HepG2 (cell line): ENCODE results near the gene PRRC2A. TPM values are rescaled to one million over a fixed set of nuclear protein-coding genes. Genes with fewer than 3 reads are reported as not detected.
A peak's percentile ranks its signal among the peaks of the same experiment; 100 is the strongest.

Source experiments
- ATF5 ChIP-seq: sonication (generic); formaldehyde crosslinking; IDR thresholded peaks from 2 replicates; pipeline ENCODE4 v1.4.0; 2020; ENCODE audit warnings: mild to moderate bottlenecking, low read depth, missing genetic modification reagents
- CAMTA2 ChIP-seq: sonication (generic); formaldehyde crosslinking; IDR thresholded peaks from 2 replicates; pipeline ENCODE4 v1.4.0; 2020; ENCODE audit warnings: mild to moderate bottlenecking, missing genetic modification reagents, borderline replicate concordance
- ELF3 ChIP-seq: IDR thresholded peaks from 2 replicates; pipeline ENCODE4 v1.6.1; 2016; ENCODE audit warnings: missing genetic modification reagents, missing compliant biosample characterization
- ELF4 ChIP-seq: sonication (generic); formaldehyde crosslinking; IDR thresholded peaks from 2 replicates; pipeline ENCODE4 v1.5.0; 2020; ENCODE audit warnings: missing genetic modification reagents, mild to moderate bottlenecking, moderate library complexity, borderline replicate concordance
- HINFP ChIP-seq: sonication (generic); formaldehyde crosslinking; IDR thresholded peaks from 2 replicates; pipeline ENCODE4 v1.4.0; 2020; ENCODE audit warnings: low read depth, mild to moderate bottlenecking, missing genetic modification reagents
- HNRNPLL ChIP-seq: fragments of 200-400 bp; formaldehyde crosslinking; IDR thresholded peaks from 2 replicates; pipeline ENCODE4 v1.6.1; 2017; ENCODE audit warnings: mild to moderate bottlenecking, low read depth, low read length; ENCODE audit not compliant: poor library complexity, severe bottlenecking
- NR2F6 ChIP-seq, 2 experiments: IDR thresholded peaks; 2 replicates each; pipeline ENCODE4 v1.6.1; 2016; ENCODE audit warnings: antibody characterized with exemption in 1 of 2, mild to moderate bottlenecking in 1 of 2
- RFXANK ChIP-seq: IDR thresholded peaks from 2 replicates; pipeline ENCODE4 v1.6.1; 2016
- SAP130 ChIP-seq: IDR thresholded peaks from 2 replicates; pipeline ENCODE4 v1.6.1; 2016; ENCODE audit warnings: low read depth
- SOX6 ChIP-seq, 2 experiments: fragments of 450-650 bp in 1 of 2; sonication (generic) in 1 of 2; formaldehyde crosslinking in 1 of 2; IDR thresholded peaks; 2 replicates each; pipeline versions ENCODE4 v1.4.0 to v1.6.1; 2017 to 2020; ENCODE audit warnings: antibody characterized with exemption in 1 of 2, mild to moderate bottlenecking in 1 of 2, missing genetic modification reagents in 1 of 2
- SP2 ChIP-seq: sonication (generic); formaldehyde crosslinking; IDR thresholded peaks from 2 replicates; pipeline ENCODE4 v1.5.1; 2020; ENCODE audit warnings: mild to moderate bottlenecking, missing genetic modification reagents
- SP4 ChIP-seq: sonication (generic); formaldehyde crosslinking; IDR thresholded peaks from 2 replicates; pipeline ENCODE4 v1.8.1; 2023; ENCODE audit warnings: mild to moderate bottlenecking, missing genetic modification reagents
- TGIF2 ChIP-seq: IDR thresholded peaks from 2 replicates; pipeline ENCODE4 v1.6.1; 2016; ENCODE audit warnings: control low read depth, missing compliant biosample characterization
- ZNF225 ChIP-seq: sonication (generic); formaldehyde crosslinking; IDR thresholded peaks from 2 replicates; pipeline ENCODE4 v1.4.0; 2020; ENCODE audit warnings: mild to moderate bottlenecking, missing genetic modification reagents
- ZNF260 ChIP-seq: sonication (generic); formaldehyde crosslinking; IDR thresholded peaks from 2 replicates; pipeline ENCODE4 v1.4.0; 2020; ENCODE audit warnings: missing genetic modification reagents, low read depth, mild to moderate bottlenecking, borderline replicate concordance
- ZNF263 ChIP-seq: sonication (generic); formaldehyde crosslinking; IDR thresholded peaks from 2 replicates; pipeline ENCODE4 v1.4.0; 2020; ENCODE audit warnings: missing genetic modification reagents
- ZNF431 ChIP-seq: sonication (generic); formaldehyde crosslinking; IDR thresholded peaks from 2 replicates; pipeline ENCODE4 v1.9.0; 2022; ENCODE audit warnings: missing genetic modification reagents, low read depth, mild to moderate bottlenecking, borderline replicate concordance
- ZNF646 ChIP-seq: sonication (generic); formaldehyde crosslinking; IDR thresholded peaks from 2 replicates; pipeline ENCODE4 v1.9.0; 2021; ENCODE audit warnings: mild to moderate bottlenecking, missing genetic modification reagents
- ZNF792 ChIP-seq: IDR thresholded peaks from 2 replicates; pipeline ENCODE4 v1.6.1; 2016
- polyA plus RNA-seq, 8 experiments: library from polyadenylated mRNA; depleted of rRNA in 3 of 8; stranded (reverse) in 7 of 8; unstranded in 1 of 8; fragments of >200 nt; fragmentation: Illumina TruSeq in 4 of 8; extraction: Trizol in 4 of 8; gene quantifications; 2 replicates each; pipeline versions ENCODE4 v1.2.1 to v1.2.3, GENCODE V29; 2011 to 2016; ENCODE audit warnings: low read depth in 4 of 8, missing spikeins in 1 of 8, mixed read lengths in 1 of 8; ENCODE audit not compliant: insufficient read depth in 1 of 8
- total RNA-seq, 5 experiments: library from RNA; depleted of rRNA; stranded (reverse); fragments of >200 nt; fragmentation: Illumina TruSeq; extraction: Trizol; gene quantifications; 2 replicates each; pipeline ENCODE4 v1.2.3, GENCODE V29; 2016; ENCODE audit warnings: low read depth in 1 of 5

PRRC2A gene
- total and polyA plus RNA-seq, 2 of the 13 experiments (the other 11 are each of a cell fraction or from before 2014, with no cell fraction given): 38.9 to 47.4 TPM

- TF ChIP-seq ZNF646 (CRISPR knock-in tag) (peak; percentile 37; the same call in 1 of the 2 replicates), ZNF792 (CRISPR knock-in tag) (peak; percentile 40; the same call in 1 of the 2 replicates), SP2 (CRISPR knock-in tag) (0 out of 2 replicates have a peak, but pooled peaks have one; percentile 0), SAP130 (peak; percentile 22), HINFP (CRISPR knock-in tag) (no peak), ATF5 (CRISPR knock-in tag) (0 out of 2 replicates have a peak, but pooled peaks have one; percentile 10), ZNF431 (CRISPR knock-in tag) (no peak; the same call in 1 of the 2 replicates), RFXANK (CRISPR knock-in tag) (peak; percentile 1; the same call in 1 of the 2 replicates), ELF3 (0 out of 2 replicates have a peak, but pooled peaks have one; percentile 10), SOX6 (IDR thresholded peaks at IDR 0.05) (no peak), SOX6 (CRISPR knock-in tag; IDR thresholded peaks at IDR 0.05) (peak; percentile 8; the same call in 1 of the 2 replicates), ZNF263 (CRISPR knock-in tag) (0 out of 2 replicates have a peak, but pooled peaks have one; percentile 6), ZNF225 (no peak; the same call in 1 of the 2 replicates), ELF4 (CRISPR knock-in tag) (0 out of 2 replicates have a peak, but pooled peaks have one; percentile 56), HNRNPLL (peak; percentile 43), NR2F6 (IDR thresholded peaks at IDR 0.05) (peak; percentile 70), NR2F6 (CRISPR knock-in tag; IDR thresholded peaks at IDR 0.05) (no peak), TGIF2 (CRISPR knock-in tag) (0 out of 2 replicates have a peak, but pooled peaks have one; percentile 7), SP4 (CRISPR knock-in tag) (peak; percentile 78), CAMTA2 (CRISPR knock-in tag) (peak; percentile 59; the same call in 1 of the 2 replicates), ZNF260 (CRISPR knock-in tag) (no peak)
Measured at GRCh38 chr6:31652925-31653724, 32.6 kb downstream of the PRRC2A start (continued).
